GM21447 (cell line): ENCODE measurements around the gene SLC19A1.

Experiments used
- ATAC-seq: cut with Tn5 transposase; IDR thresholded peaks from one replicate; pipeline ENCODE4 v1.9.1; 2021; ENCODE audit not compliant: unreplicated experiment

The SLC19A1 gene

GRCh38 chr21:45481977-45482898 lies 60.0 kb downstream of the SLC19A1 start:
- no peak for ATAC-seq

GRCh38 chr21:45481566-45481965 lies 60.7 kb downstream of the SLC19A1 start:
- ATAC-seq = no peak

GRCh38 chr21:45480701-45481500 lies 61.3 kb downstream of the SLC19A1 start:
- ATAC-seq = no peak

- ATAC-seq = no peak
These were observed 62.3 kb downstream of the SLC19A1 start for GRCh38 chr21:45479691-45480675.

- no peak for ATAC-seq
These were observed 63.2 kb downstream of the SLC19A1 start for GRCh38 chr21:45478816-45479669.

- ATAC-seq = no peak
These were observed 64.0 kb downstream of the SLC19A1 start for GRCh38 chr21:45478115-45478801.

- no peak for ATAC-seq
These were observed 64.8 kb downstream of the SLC19A1 start for GRCh38 chr21:45477176-45478114.

GRCh38 chr21:45476582-45476981 lies 65.7 kb downstream of the SLC19A1 start:
- no peak for ATAC-seq

- ATAC-seq = no peak
These were observed 66.3 kb downstream of the SLC19A1 start for GRCh38 chr21:45475797-45476570.

- ATAC-seq = no peak
These were observed 67.1 kb downstream of the SLC19A1 start for GRCh38 chr21:45475004-45475685.

GRCh38 chr21:45474323-45474950 lies 67.8 kb downstream of the SLC19A1 start:
- no peak for ATAC-seq

- ATAC-seq = no peak
These were observed 68.5 kb downstream of the SLC19A1 start for GRCh38 chr21:45473496-45474322.

GRCh38 chr21:45472445-45473365 lies 69.5 kb downstream of the SLC19A1 start:
- no peak for ATAC-seq

- ATAC-seq = no peak
These were observed 70.6 kb downstream of the SLC19A1 start for GRCh38 chr21:45471525-45472221.
